Measurements from ENCODE around the gene GPR35.

The GPR35 gene

GRCh38 chr2:240624011-240624949, 1.0 kb upstream of the GPR35 start:
- DNase-seq (ENCODE audit: low read depth): no peak

GRCh38 chr2:240626531-240627300, 1.4 kb downstream of the GPR35 start:
- no peak for DNase-seq (ENCODE audit: low read depth)

- DNase-seq (ENCODE audit: low read depth): no peak
Measured at GRCh38 chr2:240627736-240628506, 2.6 kb downstream of the GPR35 start.

DNA sequence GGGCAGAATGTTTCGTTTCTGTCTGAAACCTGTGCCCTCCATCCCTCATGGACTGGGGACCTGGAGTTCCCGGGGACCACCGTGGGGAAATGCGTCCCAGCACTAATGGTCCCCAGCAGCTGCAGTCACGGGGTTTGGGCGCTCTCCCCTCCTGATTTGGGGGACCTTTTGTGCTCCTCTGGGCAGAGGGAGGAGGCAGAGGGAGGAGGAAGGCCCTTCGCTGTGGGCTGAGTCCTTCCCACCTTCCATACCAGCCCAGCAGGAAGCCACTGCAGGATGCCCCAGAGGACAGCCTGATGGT, 3.2 kb downstream of the GPR35 start:
- DNase-seq (ENCODE audit: low read depth): no peak

GRCh38 chr2:240628808-240629618, 3.7 kb downstream of the GPR35 start:
- no peak for DNase-seq (ENCODE audit: low read depth)

- no peak for DNase-seq (ENCODE audit: low read depth)
Measured at GRCh38 chr2:240629619-240629967, 4.3 kb downstream of the GPR35 start.

DNA sequence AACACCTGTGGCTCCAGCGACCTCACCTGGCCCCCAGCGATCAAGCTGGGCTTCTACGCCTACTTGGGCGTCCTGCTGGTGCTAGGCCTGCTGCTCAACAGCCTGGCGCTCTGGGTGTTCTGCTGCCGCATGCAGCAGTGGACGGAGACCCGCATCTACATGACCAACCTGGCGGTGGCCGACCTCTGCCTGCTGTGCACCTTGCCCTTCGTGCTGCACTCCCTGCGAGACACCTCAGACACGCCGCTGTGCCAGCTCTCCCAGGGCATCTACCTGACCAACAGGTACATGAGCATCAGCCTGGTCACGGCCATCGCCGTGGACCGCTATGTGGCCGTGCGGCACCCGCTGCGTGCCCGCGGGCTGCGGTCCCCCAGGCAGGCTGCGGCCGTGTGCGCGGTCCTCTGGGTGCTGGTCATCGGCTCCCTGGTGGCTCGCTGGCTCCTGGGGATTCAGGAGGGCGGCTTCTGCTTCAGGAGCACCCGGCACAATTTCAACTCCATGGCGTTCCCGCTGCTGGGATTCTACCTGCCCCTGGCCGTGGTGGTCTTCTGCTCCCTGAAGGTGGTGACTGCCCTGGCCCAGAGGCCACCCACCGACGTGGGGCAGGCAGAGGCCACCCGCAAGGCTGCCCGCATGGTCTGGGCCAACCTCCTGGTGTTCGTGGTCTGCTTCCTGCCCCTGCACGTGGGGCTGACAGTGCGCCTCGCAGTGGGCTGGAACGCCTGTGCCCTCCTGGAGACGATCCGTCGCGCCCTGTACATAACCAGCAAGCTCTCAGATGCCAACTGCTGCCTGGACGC, 4.9 kb downstream of the GPR35 start:
- no peak for DNase-seq (ENCODE audit: low read depth)

- DNase-seq (ENCODE audit: low read depth): no peak
Measured at GRCh38 chr2:240630771-240631547, 5.7 kb downstream of the GPR35 start.

GRCh38 chr2:240631548-240632305, 6.4 kb downstream of the GPR35 start:
- DNase-seq (ENCODE audit: low read depth): no peak

DNA sequence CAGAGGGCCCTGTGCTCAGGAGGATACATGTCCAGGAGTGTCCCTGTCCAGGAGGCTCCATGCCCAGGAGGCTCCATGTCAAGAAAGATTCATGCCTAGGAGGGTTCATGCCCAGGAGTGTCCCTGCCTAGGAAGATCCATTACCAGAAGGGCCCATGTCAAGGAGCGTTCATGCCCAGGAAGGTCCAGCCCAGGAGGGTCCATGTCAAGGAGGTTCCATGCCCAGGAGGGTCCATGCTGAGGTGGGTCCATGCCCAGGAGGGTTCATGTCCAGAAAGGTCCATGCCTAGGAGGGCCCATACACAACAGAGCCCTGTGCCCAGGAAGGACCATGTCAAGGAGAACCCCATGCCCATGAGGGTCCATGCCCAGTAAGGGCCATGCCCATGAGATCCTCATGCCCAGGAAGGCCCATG, 7.0 kb downstream of the GPR35 start:
- DNase-seq (ENCODE audit: low read depth): no peak

DNA sequence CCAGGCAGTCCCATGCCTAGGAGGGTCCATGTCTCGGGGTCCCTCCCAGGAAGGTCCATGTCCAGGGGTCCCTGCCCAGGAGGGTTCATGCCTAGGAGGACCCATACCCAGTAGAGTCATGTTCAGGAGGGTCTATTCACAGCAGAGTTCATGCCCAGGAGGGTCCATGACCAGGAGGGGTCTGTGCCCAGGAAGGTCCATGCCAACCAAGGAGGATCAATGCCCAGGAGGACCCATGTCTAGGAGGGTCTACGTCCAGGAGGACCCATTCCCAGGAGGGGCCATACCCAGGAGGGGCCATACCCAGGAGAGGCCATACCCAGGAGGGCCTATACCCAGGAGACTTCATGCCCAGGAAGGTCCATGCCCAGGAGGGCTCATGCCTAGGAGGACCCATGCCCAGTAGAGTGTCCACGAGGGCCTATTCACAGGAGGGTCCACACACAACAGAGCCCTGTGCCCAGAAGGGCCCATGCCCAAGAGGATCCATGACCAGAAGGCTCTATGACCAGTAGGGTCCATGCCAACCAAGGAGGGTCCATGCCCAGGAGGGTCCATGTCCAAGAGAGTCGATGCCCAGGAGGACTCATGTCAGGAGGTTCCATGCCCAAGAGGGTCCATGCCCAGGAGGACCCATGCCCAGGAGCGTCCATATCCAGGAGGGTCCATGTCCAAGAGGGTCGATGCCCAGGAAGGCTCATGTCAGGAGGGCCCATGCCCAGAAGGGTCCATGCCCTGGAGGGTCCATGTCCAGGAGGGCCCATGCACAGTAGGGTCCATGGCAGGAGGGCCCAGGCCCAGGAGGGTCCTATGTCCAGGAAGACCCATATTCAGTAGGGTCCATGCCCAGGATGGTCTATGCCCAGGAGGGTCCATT, 10.1 kb downstream of the GPR35 start:
- DNase-seq (ENCODE audit: low read depth): no peak

GRCh38 chr2:240635998-240636547, 10.8 kb downstream of the GPR35 start:
- no peak for DNase-seq (ENCODE audit: low read depth)

GRCh38 chr2:240636563-240637115, 11.4 kb downstream of the GPR35 start:
- DNase-seq (ENCODE audit: low read depth): no peak

GRCh38 chr2:240637116-240637900, 12.0 kb downstream of the GPR35 start:
- DNase-seq (ENCODE audit: low read depth): no peak

- DNase-seq (ENCODE audit: low read depth): no peak
Measured at GRCh38 chr2:240637901-240638345, 12.6 kb downstream of the GPR35 start.

GRCh38 chr2:240638512-240639160, 13.4 kb downstream of the GPR35 start:
- DNase-seq (ENCODE audit: low read depth): no peak
